Immature natural killer cell (primary cell): ENCODE measurements around the gene GOLGA6L9. TPM values are rescaled to one million over a fixed set of nuclear protein-coding genes. Genes with fewer than 3 reads are reported as not detected.
"Not testable (repeated sequence)": the region's sequence is repeated elsewhere in the genome, so short reads cannot be mapped to it uniquely, and the experiment has no call there.

Experiments used
- DNase-seq, 3 donors: peaks; one replicate each; pipeline ENCODE4 v3.0.0; 2022; ENCODE audit warnings: mixed read lengths in 1 of 3
- H3K27ac Mint-ChIP-seq, 6 donors: one replicate each; pipeline ENCODE4 v1.8.0; 2020; ENCODE audit warnings: mixed read lengths in 6 of 6, mild to moderate bottlenecking in 5 of 6, inconsistent platforms in 4 of 6, moderate library complexity in 3 of 6
- H3K27me3 Mint-ChIP-seq, 3 donors: one replicate each; pipeline ENCODE4 v1.8.0; 2020 to 2021; ENCODE audit warnings: low read depth in 3 of 3, mild to moderate bottlenecking in 3 of 3, mixed read lengths in 3 of 3, moderate library complexity in 3 of 3, inconsistent platforms in 1 of 3
- H3K36me3 Mint-ChIP-seq, 3 donors: one replicate each; pipeline ENCODE4 v1.8.0; 2020; ENCODE audit warnings: mixed read lengths in 3 of 3, inconsistent platforms in 2 of 3, mild to moderate bottlenecking in 2 of 3
- H3K4me1 Mint-ChIP-seq, 2 donors: one replicate each; pipeline ENCODE4 v1.8.0; 2020; ENCODE audit warnings: inconsistent platforms in 2 of 2, mild to moderate bottlenecking in 2 of 2, mixed read lengths in 2 of 2, moderate library complexity in 1 of 2
- H3K4me3 Mint-ChIP-seq, 5 donors: one replicate each; pipeline ENCODE4 v1.8.0; 2020; ENCODE audit warnings: mild to moderate bottlenecking in 5 of 5, mixed read lengths in 5 of 5, inconsistent platforms in 3 of 5, moderate library complexity in 3 of 5
- H3K9me3 Mint-ChIP-seq, 6 donors: one replicate each; pipeline ENCODE4 v1.8.0; 2020; ENCODE audit warnings: mild to moderate bottlenecking in 6 of 6, mixed read lengths in 6 of 6, inconsistent platforms in 4 of 6, moderate library complexity in 3 of 6
- polyA plus RNA-seq, 3 donors: library from polyadenylated mRNA; unstranded; fragments of 300-500 nt; fragmentation: Illumina TruSeq; gene quantifications; one replicate each; pipeline ENCODE4 v1.2.3, GENCODE V29; 2021

GOLGA6L9 gene
- polyA plus RNA-seq, 3 donors from 2014 or later = 0.12 to 0.19 TPM; not detected in 1

DNA sequence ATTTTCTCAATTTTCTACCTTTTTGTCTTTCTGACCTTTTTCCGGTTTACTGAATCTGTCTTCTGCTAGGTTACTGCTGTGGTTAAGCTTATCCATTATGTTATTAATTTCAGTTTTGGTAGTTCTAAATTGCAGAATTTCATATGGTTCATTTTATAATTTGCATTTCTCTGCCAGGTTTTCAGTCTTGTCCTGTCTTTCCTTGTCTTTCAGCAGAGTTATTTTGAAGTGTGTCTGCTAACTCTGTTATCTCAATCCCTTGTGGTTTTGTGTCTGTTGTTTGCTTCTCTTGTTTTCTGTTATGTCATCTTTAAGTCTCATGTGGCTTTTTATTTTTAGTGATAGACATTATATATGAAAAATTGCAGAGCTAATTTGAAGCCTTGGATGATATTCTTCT lies 18.0 kb upstream of the GOLGA6L9 start:
- H3K9me3 Mint-ChIP-seq, H3K4me3 Mint-ChIP-seq, DNase-seq, H3K4me1 Mint-ChIP-seq, H3K27me3 Mint-ChIP-seq, H3K27ac Mint-ChIP-seq: not testable (repeated sequence)
- H3K36me3 Mint-ChIP-seq = peaks cover 3 to 11% (median 4%) of the 10 kb centered on the region in 3 donors

DNA sequence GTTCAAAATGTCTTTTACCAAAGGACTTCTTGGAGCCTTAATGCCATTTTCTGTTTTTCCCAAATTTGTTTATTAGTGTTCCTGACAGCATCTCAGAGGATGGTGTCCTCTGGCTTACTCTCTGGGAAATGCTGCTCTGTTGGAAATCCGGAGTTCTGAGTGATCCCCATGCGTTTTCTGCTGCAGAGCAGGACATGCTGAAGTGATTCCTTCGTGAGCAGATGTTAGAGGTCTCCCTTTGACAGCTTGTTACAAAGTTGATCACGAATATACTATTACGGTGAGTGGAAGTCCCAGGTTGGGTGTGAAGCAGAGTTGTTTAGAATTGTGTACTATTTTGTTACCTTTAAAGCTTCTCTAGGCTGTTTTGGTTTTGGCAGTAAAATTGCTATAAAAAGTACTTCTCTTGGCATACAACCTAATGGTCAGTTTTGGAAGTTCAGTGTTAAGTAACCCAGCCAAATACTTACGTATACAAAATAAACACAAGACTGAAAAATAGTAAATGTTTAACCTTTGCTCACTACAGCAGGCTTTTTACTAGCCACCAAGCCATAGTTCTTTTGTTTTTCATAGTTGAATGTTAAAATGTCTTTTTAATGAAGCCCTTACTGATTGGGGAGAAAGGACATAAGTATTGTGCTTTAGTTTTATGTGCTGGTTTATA lies 15.0 kb upstream of the GOLGA6L9 start:
- H3K4me1 Mint-ChIP-seq, H3K9me3 Mint-ChIP-seq, H3K27me3 Mint-ChIP-seq, DNase-seq, H3K4me3 Mint-ChIP-seq, H3K27ac Mint-ChIP-seq, H3K36me3 Mint-ChIP-seq: not testable (repeated sequence)

DNA sequence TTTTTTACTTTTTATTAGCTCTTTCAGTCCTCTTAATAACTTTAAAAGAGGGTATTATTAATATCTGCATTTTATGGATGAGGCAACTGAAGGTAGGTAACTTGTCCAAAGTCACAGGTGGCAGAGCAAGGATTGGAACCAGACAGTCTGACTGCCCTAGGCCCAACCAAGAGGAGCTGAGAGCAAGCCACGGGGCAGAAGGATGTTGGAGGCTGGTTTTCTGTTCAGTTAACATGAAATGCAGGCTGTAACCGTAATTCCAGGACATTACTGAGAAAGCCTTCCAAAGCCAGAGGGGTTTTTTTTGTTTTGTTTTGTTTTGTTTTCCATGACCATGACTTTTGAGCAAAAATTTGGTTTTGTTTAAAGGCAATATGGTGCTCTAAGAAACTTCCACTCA lies 9.1 kb upstream of the GOLGA6L9 start:
- DNase-seq, H3K27ac Mint-ChIP-seq, H3K9me3 Mint-ChIP-seq, H3K4me1 Mint-ChIP-seq, H3K36me3 Mint-ChIP-seq, H3K4me3 Mint-ChIP-seq, H3K27me3 Mint-ChIP-seq: not testable (repeated sequence)

DNA sequence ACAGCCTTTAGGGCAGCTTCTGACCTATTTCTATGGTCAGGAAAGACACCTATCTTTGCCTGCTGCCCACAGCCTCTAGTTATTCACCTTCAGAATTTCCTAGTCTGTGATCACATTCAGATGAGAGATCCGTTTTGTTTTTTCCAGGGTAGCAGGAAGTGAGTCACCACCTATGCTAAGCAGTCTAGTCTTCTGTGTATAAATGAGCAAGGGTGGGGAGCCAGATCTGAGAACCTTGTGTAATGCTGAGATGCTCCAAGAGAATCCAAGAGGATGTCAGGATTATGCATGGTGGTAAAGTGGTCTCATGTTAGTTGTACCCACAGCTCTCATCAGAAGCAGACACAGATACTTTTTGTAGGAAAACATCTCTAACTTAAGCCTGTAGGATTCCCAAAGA lies 8.7 kb upstream of the GOLGA6L9 start:
- H3K4me3 Mint-ChIP-seq, H3K4me1 Mint-ChIP-seq, H3K36me3 Mint-ChIP-seq, H3K27ac Mint-ChIP-seq, H3K27me3 Mint-ChIP-seq, DNase-seq, H3K9me3 Mint-ChIP-seq: not testable (repeated sequence)

DNA sequence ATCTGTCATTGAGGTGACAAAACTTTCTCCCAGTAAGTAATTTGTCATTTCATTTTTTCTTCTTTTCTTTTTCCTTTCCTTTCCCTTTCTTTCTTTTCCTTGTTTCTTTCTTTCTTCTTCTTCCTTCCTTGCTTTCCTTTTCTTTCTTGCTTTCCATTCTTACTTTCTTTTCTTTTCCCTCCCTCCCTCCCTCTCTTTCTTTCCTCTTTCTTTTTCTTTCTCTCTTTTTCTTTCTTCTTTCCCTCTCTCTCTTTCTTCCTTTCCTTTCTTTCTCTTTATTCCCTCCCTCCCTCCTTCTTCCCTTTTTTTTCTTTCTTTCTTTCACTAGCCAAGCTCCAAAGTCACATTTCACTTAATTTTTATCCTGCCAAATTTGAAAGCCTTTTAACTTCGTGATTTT lies 2.5 kb upstream of the GOLGA6L9 start:
- H3K27ac Mint-ChIP-seq, DNase-seq, H3K36me3 Mint-ChIP-seq, H3K9me3 Mint-ChIP-seq, H3K4me3 Mint-ChIP-seq, H3K4me1 Mint-ChIP-seq, H3K27me3 Mint-ChIP-seq: not testable (repeated sequence)

DNA sequence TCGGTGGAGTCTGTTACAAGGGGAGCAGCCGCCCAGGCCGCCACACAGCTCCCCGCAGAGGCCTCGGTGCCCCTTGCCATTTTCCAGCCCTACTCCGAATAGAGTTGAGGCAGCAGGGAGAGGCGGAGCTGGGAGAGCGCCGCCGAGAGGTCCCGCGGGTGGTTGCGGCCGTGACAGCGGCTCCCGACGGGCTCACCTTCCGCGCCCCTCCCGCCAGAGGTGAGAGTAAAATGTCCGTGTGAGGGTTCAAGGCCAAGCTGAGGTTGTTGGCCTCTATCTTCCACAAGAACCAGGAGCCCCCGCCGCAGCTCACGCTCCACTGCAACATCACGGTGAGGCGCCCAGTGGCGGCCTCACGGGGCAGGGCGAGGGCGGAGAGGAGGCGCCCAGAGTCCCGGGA lies 15.8 kb downstream of the GOLGA6L9 start:
- not testable (repeated sequence) for H3K27me3 Mint-ChIP-seq, H3K4me1 Mint-ChIP-seq, H3K27ac Mint-ChIP-seq, H3K9me3 Mint-ChIP-seq, H3K36me3 Mint-ChIP-seq
- peak; percentile 19 to 25 (median 24) for DNase-seq
- peak overlapping the region in 2 of 5 donors; percentile 9 to 15 for H3K4me3 Mint-ChIP-seq

DNA sequence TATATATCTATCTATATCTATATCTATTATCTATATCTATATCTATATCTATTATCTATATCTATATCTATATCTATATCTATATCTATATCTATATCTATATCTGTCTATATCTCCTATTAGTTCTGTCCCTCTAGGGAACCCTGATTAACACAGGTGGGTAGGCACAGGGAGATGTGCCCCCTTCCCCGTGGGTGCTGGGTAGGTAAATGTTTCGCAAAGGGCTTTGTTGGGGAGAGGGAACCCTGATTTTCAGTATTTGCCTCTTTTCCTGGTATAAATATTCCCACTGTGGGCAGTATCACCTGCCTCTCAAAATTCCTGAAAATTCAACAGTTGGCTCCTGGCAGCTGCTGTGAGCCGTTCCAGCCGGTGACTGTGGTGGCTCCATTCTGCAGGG lies 27.7 kb downstream of the GOLGA6L9 start:
- H3K9me3 Mint-ChIP-seq, H3K27ac Mint-ChIP-seq, DNase-seq, H3K27me3 Mint-ChIP-seq, H3K36me3 Mint-ChIP-seq, H3K4me1 Mint-ChIP-seq, H3K4me3 Mint-ChIP-seq: not testable (repeated sequence)

DNA sequence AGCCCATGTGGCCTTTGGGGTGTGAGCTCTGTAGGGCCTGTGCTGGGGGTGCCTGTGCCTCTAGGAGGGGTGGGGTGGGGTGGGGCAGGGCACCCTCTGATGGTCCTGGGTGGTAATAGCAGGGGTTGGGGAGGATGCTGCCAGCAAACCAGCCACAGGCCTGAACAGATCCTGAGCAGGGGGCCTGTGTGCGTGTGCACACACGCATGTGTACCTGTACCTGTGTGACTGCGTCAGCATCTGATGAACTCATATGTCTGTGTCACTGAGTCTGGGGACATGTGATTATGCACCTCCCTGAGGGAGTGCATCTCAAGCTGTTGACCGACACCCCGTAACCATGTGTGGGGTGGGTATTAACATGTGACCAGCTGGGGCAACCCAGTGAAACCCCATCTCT lies 36.0 kb downstream of the GOLGA6L9 start:
- not testable (repeated sequence) for DNase-seq, H3K4me1 Mint-ChIP-seq, H3K36me3 Mint-ChIP-seq, H3K4me3 Mint-ChIP-seq, H3K27ac Mint-ChIP-seq, H3K9me3 Mint-ChIP-seq, H3K27me3 Mint-ChIP-seq

DNA sequence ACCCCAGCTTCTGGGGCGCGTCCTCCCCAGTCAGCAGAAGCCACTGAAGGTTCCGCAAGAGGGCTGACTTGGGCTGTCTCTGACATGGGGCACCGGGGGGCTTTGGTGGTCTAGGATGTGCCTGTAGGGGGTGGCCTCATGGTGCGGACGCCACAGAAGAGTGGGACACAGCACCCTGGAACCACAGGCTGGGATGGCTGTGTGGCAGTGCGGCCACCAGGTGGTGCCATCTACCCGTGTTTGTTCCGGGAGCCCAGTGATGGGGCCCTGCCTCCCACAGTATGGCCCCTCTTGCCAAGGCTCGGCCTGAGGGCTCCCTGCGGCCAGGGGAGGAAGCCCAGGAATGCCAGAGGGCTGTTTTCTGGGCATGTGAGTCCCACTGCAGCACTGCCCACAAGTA lies 38.6 kb downstream of the GOLGA6L9 start:
- H3K4me1 Mint-ChIP-seq, H3K27ac Mint-ChIP-seq, H3K4me3 Mint-ChIP-seq, H3K27me3 Mint-ChIP-seq, H3K36me3 Mint-ChIP-seq, H3K9me3 Mint-ChIP-seq: not testable (repeated sequence)
- DNase-seq = peak in 1 of 3 donors; percentile 15

DNA sequence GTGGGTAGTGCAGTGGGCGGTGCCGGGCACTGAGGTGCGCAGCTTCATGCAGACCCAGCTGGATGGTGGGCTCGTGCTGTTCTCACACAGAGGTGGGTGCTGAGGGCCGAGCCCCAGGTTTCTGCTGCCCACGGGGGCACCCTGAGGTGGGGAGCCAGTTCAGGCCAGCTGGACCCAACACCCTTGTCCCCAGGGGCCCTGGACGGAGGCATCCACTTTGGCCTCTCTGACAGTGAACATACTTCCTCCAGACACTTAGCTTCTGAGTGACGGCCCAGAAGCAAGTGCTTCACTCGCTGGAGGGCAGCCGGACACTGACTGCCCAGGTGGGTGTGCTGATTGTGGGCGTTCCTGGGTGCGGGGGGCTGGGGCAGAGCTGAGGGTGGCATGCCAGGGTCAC lies 39.8 kb downstream of the GOLGA6L9 start:
- not testable (repeated sequence) for H3K36me3 Mint-ChIP-seq, H3K4me1 Mint-ChIP-seq, DNase-seq, H3K4me3 Mint-ChIP-seq, H3K27ac Mint-ChIP-seq, H3K9me3 Mint-ChIP-seq, H3K27me3 Mint-ChIP-seq

DNA sequence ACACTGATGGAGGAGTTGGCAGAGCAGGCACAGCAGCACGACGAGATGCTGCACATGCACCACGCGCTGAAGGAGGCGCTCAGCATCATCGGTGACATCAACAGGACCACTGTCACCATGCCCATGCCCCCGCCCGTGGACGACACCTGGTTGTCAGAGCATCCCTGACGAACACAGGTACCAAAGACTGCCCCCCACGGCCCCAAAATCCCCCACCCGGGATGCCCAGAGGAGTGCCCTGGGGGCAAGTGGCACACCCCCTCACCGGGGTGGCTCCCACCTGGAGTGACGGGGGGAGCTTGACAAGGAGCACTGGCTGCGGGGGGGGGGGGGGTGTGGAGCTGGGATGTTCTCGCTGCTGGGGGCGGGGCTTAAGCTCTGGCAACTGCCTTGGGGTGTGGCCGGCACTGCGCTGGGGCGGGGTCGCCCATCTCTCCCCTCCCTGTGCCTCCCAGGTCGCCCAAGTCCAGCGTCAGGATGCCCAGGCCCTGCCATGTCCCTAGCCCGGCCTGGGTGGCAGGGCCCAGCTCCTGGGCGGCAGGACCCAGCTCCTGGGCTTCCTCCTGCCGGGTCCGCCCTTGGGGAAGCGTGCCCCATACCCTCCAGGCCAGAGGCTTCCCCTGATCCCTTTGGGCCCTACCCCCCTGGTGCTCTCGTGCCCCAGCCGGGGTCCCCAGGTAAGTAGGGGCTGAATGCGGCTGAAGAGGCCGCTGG lies 42.8 kb downstream of the GOLGA6L9 start:
- not testable (repeated sequence) for H3K4me1 Mint-ChIP-seq, H3K4me3 Mint-ChIP-seq, H3K36me3 Mint-ChIP-seq, H3K27me3 Mint-ChIP-seq, DNase-seq, H3K9me3 Mint-ChIP-seq, H3K27ac Mint-ChIP-seq

DNA sequence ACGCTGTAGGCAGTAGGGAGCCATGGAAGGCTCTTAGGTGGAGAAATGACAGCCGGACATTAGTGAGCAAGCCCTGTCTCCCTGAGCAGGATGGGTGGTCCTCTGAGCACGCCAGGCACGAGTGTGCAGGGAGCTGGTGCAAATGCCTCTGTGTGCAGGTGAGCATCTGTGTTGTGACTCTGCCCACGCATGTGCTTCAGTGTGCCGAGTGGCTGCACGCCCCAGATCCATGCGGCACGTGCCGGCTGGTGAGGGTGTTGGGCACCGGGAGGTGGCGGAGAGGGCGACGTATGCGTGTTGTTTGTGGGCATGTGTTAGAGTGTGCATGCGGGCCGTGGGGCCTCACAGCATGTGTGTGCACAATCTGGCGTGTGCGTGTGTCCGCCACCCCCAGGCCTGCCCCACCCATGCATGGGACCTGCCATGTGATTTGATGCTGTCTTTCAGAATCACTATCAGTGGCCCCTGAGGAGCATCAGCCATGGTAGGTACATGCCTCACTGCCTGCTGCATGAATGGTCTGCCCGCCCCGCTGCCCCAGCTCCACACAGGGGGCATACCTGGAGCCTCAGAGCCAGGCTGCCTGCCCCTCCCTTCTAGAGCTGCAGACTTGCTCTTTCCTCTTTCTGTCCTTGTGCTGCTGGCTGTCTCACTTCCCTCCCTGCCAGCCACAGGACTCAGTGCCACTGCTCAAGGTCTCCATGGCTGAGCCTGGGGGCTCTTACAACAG lies 45.1 kb downstream of the GOLGA6L9 start:
- H3K27me3 Mint-ChIP-seq, H3K36me3 Mint-ChIP-seq, H3K9me3 Mint-ChIP-seq, H3K4me1 Mint-ChIP-seq, H3K27ac Mint-ChIP-seq, DNase-seq, H3K4me3 Mint-ChIP-seq: not testable (repeated sequence)

DNA sequence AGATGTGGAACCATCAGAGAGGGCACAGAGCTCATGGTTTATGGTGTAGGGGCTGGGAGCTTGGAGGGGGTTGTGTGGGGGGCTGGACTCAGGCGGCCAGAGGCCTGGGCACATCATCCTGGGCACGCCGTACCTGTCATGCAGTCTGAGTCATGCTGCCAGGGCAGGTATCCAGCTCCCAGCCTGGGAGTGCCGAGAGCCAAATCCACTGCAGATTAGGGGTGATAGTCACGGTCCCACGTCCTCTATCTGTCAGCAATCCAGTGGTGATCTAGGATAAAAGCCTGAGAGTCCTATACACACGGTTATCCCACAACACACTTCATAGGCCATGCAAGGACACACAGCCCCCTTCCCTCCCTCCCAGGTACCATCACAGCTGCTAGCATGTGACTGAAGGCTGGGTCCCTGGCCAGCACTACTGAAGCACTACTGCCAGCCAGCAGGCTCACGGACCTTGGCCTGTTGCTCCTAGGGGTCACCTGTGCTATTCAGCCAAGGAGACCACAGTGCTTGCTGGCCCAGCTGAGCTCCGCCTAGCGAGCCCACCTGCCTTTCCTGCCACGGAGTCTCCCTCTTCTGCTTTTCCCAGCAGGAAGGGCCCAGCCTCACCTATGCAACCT lies 45.8 kb downstream of the GOLGA6L9 start:
- H3K36me3 Mint-ChIP-seq, H3K9me3 Mint-ChIP-seq, H3K4me1 Mint-ChIP-seq, H3K27ac Mint-ChIP-seq, DNase-seq, H3K27me3 Mint-ChIP-seq, H3K4me3 Mint-ChIP-seq: not testable (repeated sequence)

DNA sequence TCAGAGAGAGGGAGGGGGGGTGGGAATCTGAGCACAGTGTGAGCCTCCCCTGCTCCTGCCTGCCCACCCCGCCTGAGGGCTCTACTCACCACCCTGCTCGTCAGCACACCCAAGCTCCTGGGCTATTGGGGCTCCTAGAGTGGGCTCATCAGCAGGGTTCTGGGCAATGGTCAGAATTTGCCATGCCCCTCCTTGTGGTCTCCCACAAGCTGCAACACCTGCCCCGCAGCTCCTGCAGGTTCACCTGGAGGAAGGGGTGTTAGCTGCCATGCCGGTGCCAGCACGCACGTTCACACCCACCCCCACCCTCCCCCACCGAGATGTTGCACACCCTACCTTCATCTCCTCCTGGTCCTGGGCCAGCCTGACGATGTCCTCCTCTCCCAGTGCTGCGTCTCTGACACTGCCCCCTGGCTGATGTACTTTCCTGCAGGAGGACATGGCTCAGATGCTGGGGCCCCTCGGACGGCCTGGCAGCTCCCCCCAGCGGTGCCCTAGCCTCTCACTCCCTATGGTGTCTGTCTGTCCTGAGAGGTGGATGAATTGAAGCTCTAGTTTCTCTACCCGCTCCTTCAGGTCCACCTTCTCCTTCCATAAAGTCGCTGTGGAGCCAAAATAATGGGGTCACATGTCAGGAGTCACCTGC lies 47.2 kb downstream of the GOLGA6L9 start:
- not testable (repeated sequence) for DNase-seq

More for the DNA sequence above, 47.2 kb downstream of the GOLGA6L9 start:
- not testable (repeated sequence) for H3K36me3 Mint-ChIP-seq, H3K27me3 Mint-ChIP-seq, H3K4me1 Mint-ChIP-seq, H3K4me3 Mint-ChIP-seq, H3K27ac Mint-ChIP-seq, H3K9me3 Mint-ChIP-seq
